Activated naive CD8-positive, alpha-beta T cell treated with anti-CD3 and anti-CD28 coated beads for 36 hours (primary cell): Measurements from ENCODE around the gene PPP1R10. TPM values are rescaled to one million over a fixed set of nuclear protein-coding genes. Genes with fewer than 3 reads are reported as not detected.
A peak's percentile ranks its signal among the peaks of the same experiment; 100 is the strongest.

Experiments
- DNase-seq: peaks from one replicate; pipeline ENCODE4 v3.0.0; 2021
- H3K27ac Mint-ChIP-seq: one replicate; pipeline ENCODE4 v1.8.0; 2022; ENCODE audit warnings: mild to moderate bottlenecking, moderate library complexity, mixed read lengths
- H3K27me3 Mint-ChIP-seq: one replicate; pipeline ENCODE4 v1.8.0; 2022; ENCODE audit warnings: mild to moderate bottlenecking, mixed read lengths
- H3K36me3 Mint-ChIP-seq: one replicate; pipeline ENCODE4 v1.8.0; 2021; ENCODE audit warnings: mild to moderate bottlenecking, mixed read lengths
- H3K4me1 Mint-ChIP-seq: one replicate; pipeline ENCODE4 v1.8.0; 2021; ENCODE audit warnings: mixed read lengths
- H3K4me3 Mint-ChIP-seq: one replicate; pipeline ENCODE4 v1.8.0; 2022; ENCODE audit warnings: mild to moderate bottlenecking, moderate library complexity, mixed read lengths
- H3K9me3 Mint-ChIP-seq: one replicate; pipeline ENCODE4 v1.8.0; 2022; ENCODE audit warnings: mixed read lengths
- total RNA-seq, 2 experiments: library from RNA; stranded (reverse); gene quantifications; one replicate each; pipeline ENCODE4 v1.2.3, GENCODE V29; 2021

Gene PPP1R10
- total RNA-seq, 2 experiments from 2014 or later = 80.5 to 84.6 TPM

DNA sequence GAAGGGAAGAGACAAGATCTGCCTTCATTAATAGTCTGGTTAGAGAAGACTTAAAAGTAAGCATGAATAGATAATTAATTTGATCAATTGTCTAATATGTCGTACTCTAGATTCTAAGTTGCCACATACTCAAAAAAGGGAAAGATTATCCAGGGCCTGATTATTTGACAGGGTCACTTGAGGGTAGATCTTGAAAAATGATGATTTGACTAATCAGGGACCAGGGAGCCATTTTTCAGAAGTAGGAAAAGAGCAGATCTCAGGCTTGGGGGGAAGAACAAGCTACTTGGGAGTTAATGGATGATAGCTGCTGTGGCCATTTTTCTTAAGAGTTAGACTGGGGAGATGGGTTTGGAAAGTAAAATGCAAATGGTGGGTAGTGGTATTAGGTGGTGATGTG, 24.8 kb downstream of the PPP1R10 start:
- H3K27ac Mint-ChIP-seq = no peak overlapping the region
- peaks cover 4% of the 10 kb centered on the region for H3K4me1 Mint-ChIP-seq
- H3K9me3 Mint-ChIP-seq = no peaks in the 10 kb centered on the region
- DNase-seq = no peak
- H3K4me3 Mint-ChIP-seq = no peak overlapping the region
- peaks cover 30% of the 10 kb centered on the region for H3K36me3 Mint-ChIP-seq
- no peaks in the 10 kb centered on the region for H3K27me3 Mint-ChIP-seq

DNA sequence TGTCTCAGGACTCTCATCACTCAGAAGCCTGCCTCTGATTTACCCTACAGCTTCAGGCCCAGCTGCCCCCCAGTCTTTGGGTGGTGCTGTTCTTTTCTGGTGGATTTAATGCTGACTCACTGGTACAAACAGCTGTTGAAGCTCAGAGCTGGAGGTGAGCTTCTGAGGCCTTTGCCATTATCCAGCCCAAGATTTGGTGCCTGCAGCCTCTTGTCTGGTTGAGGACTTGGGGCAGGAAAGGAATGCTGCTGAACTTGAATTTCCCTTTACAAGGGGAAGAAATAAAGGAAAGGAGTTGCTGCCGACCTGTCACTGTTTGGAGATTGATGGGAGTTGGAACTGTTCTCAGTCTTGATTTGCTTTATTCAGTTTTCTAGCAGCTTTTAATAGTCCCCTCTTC, 26.0 kb downstream of the PPP1R10 start:
- no peaks in the 10 kb centered on the region for H3K9me3 Mint-ChIP-seq
- H3K36me3 Mint-ChIP-seq = peaks cover 28% of the 10 kb centered on the region
- H3K4me3 Mint-ChIP-seq = no peak overlapping the region
- H3K27ac Mint-ChIP-seq = peak overlapping the region; percentile 32
- DNase-seq = no peak
- H3K4me1 Mint-ChIP-seq = peaks cover 2% of the 10 kb centered on the region
- no peaks in the 10 kb centered on the region for H3K27me3 Mint-ChIP-seq

DNA sequence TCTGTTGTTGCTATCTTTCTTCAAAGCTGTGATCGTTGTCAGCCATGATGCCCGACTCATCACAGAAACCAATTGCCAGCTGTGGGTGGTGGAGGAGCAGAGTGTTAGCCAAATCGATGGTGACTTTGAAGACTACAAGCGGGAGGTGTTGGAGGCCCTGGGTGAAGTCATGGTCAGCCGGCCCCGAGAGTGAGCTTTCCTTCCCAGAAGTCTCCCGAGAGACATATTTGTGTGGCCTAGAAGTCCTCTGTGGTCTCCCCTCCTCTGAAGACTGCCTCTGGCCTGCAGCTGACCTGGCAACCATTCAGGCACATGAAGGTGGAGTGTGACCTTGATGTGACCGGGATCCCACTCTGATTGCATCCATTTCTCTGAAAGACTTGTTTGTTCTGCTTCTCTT, 26.5 kb downstream of the PPP1R10 start:
- no peaks in the 10 kb centered on the region for H3K9me3 Mint-ChIP-seq
- H3K36me3 Mint-ChIP-seq = peaks cover 28% of the 10 kb centered on the region
- no peak for DNase-seq
- peaks cover 2% of the 10 kb centered on the region for H3K4me1 Mint-ChIP-seq
- no peaks in the 10 kb centered on the region for H3K27me3 Mint-ChIP-seq
- peak overlapping the region; percentile 32 for H3K27ac Mint-ChIP-seq
- H3K4me3 Mint-ChIP-seq = no peak overlapping the region

DNA sequence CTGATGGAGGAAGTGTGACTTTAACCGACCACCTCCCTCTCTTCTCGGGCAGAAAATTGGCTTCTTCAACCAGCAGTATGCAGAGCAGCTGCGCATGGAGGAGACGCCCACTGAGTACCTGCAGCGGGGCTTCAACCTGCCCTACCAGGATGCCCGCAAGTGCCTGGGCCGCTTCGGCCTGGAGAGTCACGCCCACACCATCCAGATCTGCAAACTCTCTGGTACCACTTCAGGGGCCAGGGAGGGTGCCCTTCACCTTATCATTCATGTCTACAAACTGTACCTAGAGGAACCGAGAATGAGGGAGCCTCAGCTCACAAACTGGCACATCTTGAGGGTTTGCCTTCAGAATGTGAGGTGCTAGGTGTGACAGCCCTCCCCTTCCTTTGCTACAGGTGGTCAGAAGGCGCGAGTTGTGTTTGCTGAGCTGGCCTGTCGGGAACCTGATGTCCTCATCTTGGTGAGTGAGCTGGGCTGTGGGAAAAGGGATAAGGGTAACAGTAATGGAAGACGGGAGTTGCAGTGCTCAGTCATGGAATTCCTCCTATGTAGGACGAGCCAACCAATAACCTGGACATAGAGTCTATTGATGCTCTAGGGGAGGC, 27.2 kb downstream of the PPP1R10 start:
- Mint-ChIP-seq H3K36me3 (peaks cover 32% of the 10 kb centered on the region), H3K27ac (no peak overlapping the region), H3K27me3 (no peaks in the 10 kb centered on the region), H3K9me3 (no peaks in the 10 kb centered on the region), H3K4me3 (no peak overlapping the region), H3K4me1 (peaks cover 2% of the 10 kb centered on the region)
- DNase-seq = no peak

DNA sequence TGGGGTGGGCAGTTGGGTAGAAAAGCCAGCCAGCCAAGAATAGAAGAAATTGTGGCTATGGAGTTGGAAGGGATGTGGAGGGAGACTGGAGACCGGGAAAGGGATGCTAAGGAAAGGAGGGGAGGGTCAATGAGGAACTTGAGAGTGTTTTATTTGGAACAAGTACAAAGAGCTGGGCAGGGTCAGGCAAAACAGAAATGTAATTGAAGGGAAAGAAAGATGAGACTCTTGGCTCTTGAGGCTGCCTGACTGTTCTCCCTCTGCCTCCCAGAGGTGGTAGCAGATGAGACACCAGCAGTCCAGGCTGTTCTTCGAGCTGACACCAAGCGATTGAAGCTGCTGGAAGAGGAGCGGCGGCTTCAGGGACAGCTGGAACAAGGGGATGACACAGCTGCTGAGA, 33.1 kb downstream of the PPP1R10 start:
- no peak overlapping the region for H3K4me3 Mint-ChIP-seq
- no peak overlapping the region for H3K27ac Mint-ChIP-seq
- H3K4me1 Mint-ChIP-seq = no peaks in the 10 kb centered on the region
- no peaks in the 10 kb centered on the region for H3K9me3 Mint-ChIP-seq
- no peak for DNase-seq
- H3K36me3 Mint-ChIP-seq = peaks cover 48% of the 10 kb centered on the region
- peaks cover 2% of the 10 kb centered on the region for H3K27me3 Mint-ChIP-seq

DNA sequence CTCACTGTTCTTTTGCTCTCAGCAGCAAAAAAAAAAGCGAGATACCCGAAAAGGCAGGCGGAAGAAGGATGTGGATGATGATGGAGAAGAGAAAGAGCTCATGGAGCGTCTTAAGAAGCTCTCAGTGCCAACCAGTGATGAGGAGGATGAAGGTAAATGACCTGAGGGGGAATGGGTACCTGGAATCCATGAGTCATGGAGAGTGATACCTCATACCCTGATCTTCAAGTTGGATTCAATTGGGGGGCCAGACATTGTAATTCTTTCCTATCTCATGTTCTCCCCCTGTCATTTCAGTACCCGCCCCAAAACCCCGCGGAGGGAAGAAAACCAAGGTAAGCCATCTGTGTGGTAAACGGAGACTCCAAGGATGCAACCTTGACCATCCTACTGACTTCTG, 39.0 kb downstream of the PPP1R10 start:
- Mint-ChIP-seq H3K36me3 (peaks cover 54% of the 10 kb centered on the region), H3K4me1 (peaks cover 39% of the 10 kb centered on the region), H3K27ac (peak overlapping the region; percentile 38)

DNA sequence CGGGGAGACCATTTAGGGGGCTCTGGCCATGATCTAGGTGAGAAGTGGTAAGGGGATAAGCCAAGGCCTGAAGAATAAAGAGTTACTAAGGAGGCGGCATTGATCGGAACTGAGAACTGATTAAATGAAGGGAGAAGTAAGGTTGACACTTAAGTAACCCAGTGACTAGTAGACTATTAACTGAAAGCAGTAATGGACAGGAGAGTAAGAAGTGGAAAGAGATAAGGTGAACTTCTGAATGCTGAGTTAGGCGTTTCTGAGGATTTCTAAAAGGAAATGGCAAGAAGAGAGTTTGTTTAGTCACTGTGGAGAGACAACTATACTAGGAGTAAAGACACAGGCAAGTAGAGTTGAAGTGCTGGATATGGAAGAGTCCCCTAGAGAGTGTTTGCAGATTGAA, 43.9 kb downstream of the PPP1R10 start:
- Mint-ChIP-seq H3K27ac (peak overlapping the region; percentile 17), H3K27me3 (peaks cover 5% of the 10 kb centered on the region), H3K9me3 (no peaks in the 10 kb centered on the region), H3K4me1 (peaks cover 66% of the 10 kb centered on the region), H3K4me3 (peak overlapping the region; percentile 99), H3K36me3 (peaks cover 39% of the 10 kb centered on the region)
- no peak for DNase-seq

More for the DNA sequence above, 39.0 kb downstream of the PPP1R10 start:
- DNase-seq = no peak
- H3K9me3 Mint-ChIP-seq = no peaks in the 10 kb centered on the region
- no peak overlapping the region for H3K4me3 Mint-ChIP-seq
- H3K27me3 Mint-ChIP-seq = peaks cover 2% of the 10 kb centered on the region

DNA sequence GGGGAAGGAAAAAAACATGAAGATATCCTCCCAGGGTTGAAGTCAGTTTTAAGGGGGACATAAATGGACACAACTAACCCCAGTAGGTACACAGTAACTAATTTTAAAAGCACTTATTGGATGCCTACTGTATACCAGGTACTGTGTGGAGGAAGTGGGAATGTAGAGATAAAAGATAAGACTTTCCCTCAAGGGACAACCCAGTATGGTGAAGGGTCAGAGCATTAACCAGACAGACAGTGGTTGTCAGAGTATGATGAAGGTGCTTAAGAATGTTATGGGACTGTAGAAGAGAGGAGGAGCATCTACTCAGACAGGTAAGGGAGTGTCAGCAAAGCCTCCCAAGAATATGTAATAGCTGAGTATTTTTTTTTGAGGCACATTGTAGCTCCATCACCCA, 44.9 kb downstream of the PPP1R10 start:
- no peak for DNase-seq
- Mint-ChIP-seq H3K27ac (peak overlapping the region; percentile 99), H3K4me1 (peaks cover 62% of the 10 kb centered on the region), H3K27me3 (peaks cover 5% of the 10 kb centered on the region), H3K9me3 (no peaks in the 10 kb centered on the region), H3K36me3 (peaks cover 29% of the 10 kb centered on the region), H3K4me3 (peak overlapping the region; percentile 99)

DNA sequence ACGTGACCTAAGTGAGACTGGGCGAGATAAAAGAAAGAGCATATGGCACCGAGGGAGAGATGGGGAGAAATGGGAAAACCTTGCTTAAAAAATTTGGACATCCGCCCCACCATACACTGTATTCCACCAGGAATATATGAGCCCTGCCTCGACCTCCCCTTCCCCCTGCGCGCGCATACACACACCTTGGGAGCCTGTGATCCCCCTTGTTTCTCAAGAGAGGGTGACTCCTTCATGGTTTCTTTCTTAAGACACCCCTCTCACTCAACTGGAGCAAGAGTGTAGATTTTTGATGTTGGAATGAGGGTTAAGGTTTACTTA, 45.3 kb downstream of the PPP1R10 start:
- H3K36me3 Mint-ChIP-seq = peaks cover 25% of the 10 kb centered on the region
- DNase-seq = no peak
- no peaks in the 10 kb centered on the region for H3K9me3 Mint-ChIP-seq
- H3K27ac Mint-ChIP-seq = peak overlapping the region; percentile 99
- peaks cover 60% of the 10 kb centered on the region for H3K4me1 Mint-ChIP-seq
- peaks cover 5% of the 10 kb centered on the region for H3K27me3 Mint-ChIP-seq
- peak overlapping the region; percentile 99 for H3K4me3 Mint-ChIP-seq

DNA sequence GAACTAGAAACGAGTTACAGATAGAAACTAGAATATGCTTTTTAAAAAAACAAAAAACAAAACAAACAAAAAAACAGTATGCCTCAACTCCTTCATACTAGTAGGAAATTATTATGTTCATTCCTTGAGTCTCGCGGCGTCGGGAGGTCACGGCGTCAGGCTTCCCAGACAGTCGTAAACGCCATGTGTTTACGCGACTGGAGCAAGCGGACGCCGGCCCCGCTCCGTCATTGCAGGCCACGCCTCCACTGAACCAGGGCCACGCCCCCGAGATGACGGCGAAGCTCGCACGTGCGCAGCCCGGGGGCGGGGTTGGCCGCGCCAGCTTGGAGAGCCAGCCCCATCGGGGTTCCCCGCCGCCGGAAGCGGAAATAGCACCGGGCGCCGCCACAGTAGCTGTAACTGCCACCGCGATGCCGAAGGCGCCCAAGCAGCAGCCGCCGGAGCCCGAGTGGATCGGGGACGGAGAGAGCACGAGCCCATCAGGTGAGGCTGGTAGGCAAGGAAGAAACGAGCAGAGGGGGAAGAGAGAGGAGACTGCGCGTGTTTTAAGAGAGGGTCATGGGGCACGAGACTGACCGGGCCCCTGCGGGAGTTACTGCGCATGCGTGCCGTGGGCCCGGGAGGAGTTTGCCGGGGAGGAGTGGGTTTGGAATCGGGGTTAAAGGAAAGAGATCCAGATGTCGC, 45.8 kb downstream of the PPP1R10 start, which contains the start of gene ABCF1:
ABCF1 (plus strand) TSS at position 368 of the 687 bp plus-strand sequence; CDS start at position 414, 46 bp downstream.
- Mint-ChIP-seq H3K27me3 (peaks cover 5% of the 10 kb centered on the region), H3K4me3 (peak within 1 kb of the TSS; percentile 99), H3K36me3 (peaks cover 21% of the 10 kb centered on the region), H3K27ac (peak within 1 kb of the TSS; percentile 99), H3K9me3 (no peaks in the 10 kb centered on the region), H3K4me1 (peaks cover 59% of the 10 kb centered on the region)
- DNase-seq = peak; percentile 100

DNA sequence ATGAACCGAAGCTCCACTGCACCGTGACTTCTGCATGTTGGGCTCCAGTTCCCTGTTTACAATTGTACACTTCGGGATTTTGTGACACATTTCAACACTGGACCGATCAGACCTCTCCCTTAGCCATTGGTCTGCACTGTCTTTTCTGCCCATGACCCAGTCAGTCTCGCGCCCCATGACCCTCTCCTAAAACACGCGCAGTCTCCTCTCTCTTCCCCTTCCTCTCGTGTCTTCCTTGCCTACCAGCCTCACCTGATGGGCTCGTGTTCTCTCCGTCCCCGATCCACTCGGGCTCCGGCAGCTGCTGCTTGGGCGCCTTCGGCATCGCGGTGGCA, 46.3 kb downstream of the PPP1R10 start:
- H3K27ac Mint-ChIP-seq = peak overlapping the region; percentile 99

DNA sequence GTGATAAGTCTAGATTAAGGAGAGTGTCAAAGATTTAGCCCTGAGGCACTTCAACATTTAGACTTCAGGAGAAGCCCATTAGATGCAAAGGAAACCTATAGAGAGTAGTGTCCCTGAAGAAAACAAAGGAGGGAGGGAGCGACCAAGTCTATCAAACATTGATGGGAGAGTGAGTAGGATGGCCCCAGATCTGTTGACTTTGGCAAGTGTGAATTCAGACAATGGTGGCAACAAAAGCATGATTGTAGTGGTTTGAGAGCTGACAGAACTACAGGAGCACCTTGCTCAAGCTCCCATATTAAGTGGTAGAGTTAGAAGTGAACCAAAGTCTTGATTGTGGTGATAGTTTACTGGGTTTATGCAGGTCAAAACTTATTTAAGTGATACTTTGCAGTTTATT, 46.8 kb downstream of the PPP1R10 start:
- H3K36me3 Mint-ChIP-seq = peaks cover 21% of the 10 kb centered on the region
- no peaks in the 10 kb centered on the region for H3K9me3 Mint-ChIP-seq
- peak overlapping the region; percentile 99 for H3K27ac Mint-ChIP-seq
- no peak for DNase-seq
- H3K4me3 Mint-ChIP-seq = peak overlapping the region; percentile 99
- peaks cover 57% of the 10 kb centered on the region for H3K4me1 Mint-ChIP-seq
- H3K27me3 Mint-ChIP-seq = peaks cover 5% of the 10 kb centered on the region

More for the DNA sequence above, 46.3 kb downstream of the PPP1R10 start:
- H3K36me3 Mint-ChIP-seq = peaks cover 21% of the 10 kb centered on the region
- DNase-seq = no peak
- H3K4me1 Mint-ChIP-seq = peaks cover 59% of the 10 kb centered on the region
- H3K27me3 Mint-ChIP-seq = peaks cover 5% of the 10 kb centered on the region
- H3K9me3 Mint-ChIP-seq = no peaks in the 10 kb centered on the region
- H3K4me3 Mint-ChIP-seq = peak overlapping the region; percentile 99

DNA sequence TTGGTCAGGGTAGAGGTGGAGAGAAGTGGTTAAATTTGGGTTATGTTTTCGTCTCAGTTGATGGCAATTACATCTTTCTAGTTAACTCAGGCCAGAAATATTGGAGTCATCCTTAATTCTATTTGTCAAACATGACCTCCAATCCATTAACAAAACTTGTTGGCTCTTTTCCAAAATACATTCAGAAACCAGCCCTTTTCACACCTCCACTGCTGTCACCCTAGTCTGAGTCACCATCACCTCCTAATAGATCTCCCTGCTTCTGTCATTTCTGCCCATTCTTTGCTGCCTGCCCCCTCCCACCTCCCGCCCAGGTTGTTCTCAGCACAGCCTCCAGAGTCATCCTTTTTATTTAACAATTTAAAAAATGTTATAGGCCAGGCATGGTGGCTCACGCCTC, 48.8 kb downstream of the PPP1R10 start:
- peak overlapping the region; percentile 19 for H3K27ac Mint-ChIP-seq
- H3K27me3 Mint-ChIP-seq = peaks cover 5% of the 10 kb centered on the region
- no peak overlapping the region for H3K4me3 Mint-ChIP-seq
- DNase-seq = peak; percentile 65
- H3K36me3 Mint-ChIP-seq = peaks cover 26% of the 10 kb centered on the region
- H3K9me3 Mint-ChIP-seq = no peaks in the 10 kb centered on the region
- H3K4me1 Mint-ChIP-seq = peaks cover 43% of the 10 kb centered on the region

DNA sequence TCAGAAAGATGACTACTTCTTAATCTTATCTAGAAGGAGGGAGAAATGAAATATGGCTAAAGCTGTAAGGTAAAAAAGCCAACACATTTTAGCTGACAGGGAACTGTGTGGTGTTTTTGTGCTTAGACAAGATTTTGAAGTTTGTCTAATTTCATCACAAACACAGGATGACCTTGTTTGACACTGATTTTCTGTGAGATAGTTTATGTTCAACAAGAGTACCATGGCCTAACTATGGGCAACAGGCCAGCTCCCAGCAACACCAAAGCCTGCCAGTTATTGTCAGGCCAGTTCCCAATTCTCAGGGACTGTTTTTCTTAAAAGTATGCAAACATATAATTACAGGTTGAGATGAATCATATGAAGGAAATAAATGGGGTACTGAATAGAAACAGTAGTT, 51.3 kb downstream of the PPP1R10 start:
- peaks cover 31% of the 10 kb centered on the region for H3K4me1 Mint-ChIP-seq
- no peak for DNase-seq
- peaks cover 30% of the 10 kb centered on the region for H3K36me3 Mint-ChIP-seq
- H3K9me3 Mint-ChIP-seq = no peaks in the 10 kb centered on the region
- no peaks in the 10 kb centered on the region for H3K27me3 Mint-ChIP-seq
- H3K4me3 Mint-ChIP-seq = no peak overlapping the region
- H3K27ac Mint-ChIP-seq = no peak overlapping the region

DNA sequence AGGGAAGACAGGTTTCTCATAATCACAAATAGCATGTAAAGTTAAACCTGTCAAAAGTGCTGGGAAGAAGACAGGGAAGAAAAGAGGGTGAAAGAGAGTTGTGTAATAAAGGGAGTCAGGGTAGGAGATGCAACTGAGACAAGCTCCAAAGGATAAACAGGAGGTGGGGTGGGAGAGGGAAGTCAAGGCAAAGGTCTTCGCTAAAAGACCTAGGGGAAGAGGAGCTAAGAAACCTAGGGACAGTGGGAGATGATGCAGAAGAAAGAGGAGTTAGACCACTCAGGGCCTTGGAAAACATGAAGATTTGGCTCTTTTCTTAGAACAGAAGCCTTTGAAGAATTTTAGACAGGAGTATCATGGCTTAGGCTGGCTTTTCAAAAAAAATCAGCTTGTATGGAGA, 52.9 kb downstream of the PPP1R10 start:
- Mint-ChIP-seq H3K4me3 (no peak overlapping the region), H3K27ac (peak overlapping the region; percentile 40), H3K27me3 (no peaks in the 10 kb centered on the region), H3K9me3 (no peaks in the 10 kb centered on the region), H3K4me1 (peaks cover 31% of the 10 kb centered on the region), H3K36me3 (peaks cover 42% of the 10 kb centered on the region)
- no peak for DNase-seq
